HCT116 (cell line): Measurements from ENCODE around the gene ARHGAP27. TPM values are rescaled to one million over a fixed set of nuclear protein-coding genes. Genes with fewer than 3 reads are reported as not detected.

Experiments
- ATAC-seq: fragments of 200-7000 bp; cut with Tn5 transposase; 2 replicates; pipeline ENCODE4 v1.9.1; 2020; ENCODE audit warnings: mild to moderate bottlenecking, moderate library complexity
- BruUV-seq: library from RNA; stranded (reverse); fragments of 400-500 nt; replicated peaks from 2 replicates; lab custom pipeline; 2021; lab: Mats Ljungman, UMichigan
- CTCF ChIA-PET: fragments of 300-600 bp; sonication (Branson Sonifier 250); formaldehyde crosslinking; loops from one replicate; lab custom pipeline; 2021; ENCODE audit warnings: antibody characterized with exemption; lab: Charles Lee
- POLR2A ChIA-PET: fragments of 300-600, 350-600 bp; sonication (Branson Sonifier 250); formaldehyde crosslinking; loops from one replicate; lab custom pipeline; 2021; ENCODE audit warnings: antibody characterized with exemption; lab: Charles Lee
- RAD21 ChIA-PET, 2 experiments: fragments of 300-600 bp; sonication (Branson Sonifier 250); formaldehyde crosslinking; loops; one replicate each; lab custom pipeline; 2023; ENCODE audit warnings: low total read pairs in 2 of 2; ENCODE audit not compliant: uncharacterized antibody in 2 of 2, unreplicated experiment in 2 of 2, low non-redundant PET in 1 of 2; lab: Charles Lee
- DNase-seq: peaks from one replicate; pipeline ENCODE4 v3.0.0-alpha.2; 2010; ENCODE audit warnings: low read depth, low spot score
- H2AFZ ChIP-seq: fragments of 200-600 bp; shearing (Covaris generic), sonication (generic); 2 replicates; pipeline ENCODE4 v1.6.1; 2017; ENCODE audit warnings: low read depth, mixed run types, mixed read lengths, antibody characterized with exemption, low read length; ENCODE audit not compliant: poor library complexity, severe bottlenecking
- H3K27ac ChIP-seq: 2 replicates; pipeline ENCODE4 v1.5.1; 2012; ENCODE audit warnings: low read depth, low read length
- H3K27me3 ChIP-seq: fragments of 200-600 bp; sonication (generic); 2 replicates; pipeline ENCODE4 v1.6.1; 2016; ENCODE audit warnings: mixed run types, low read length, mixed read lengths; ENCODE audit not compliant: insufficient read depth
- H3K36me3 ChIP-seq, 2 experiments: fragments of 200-500 bp in 1 of 2; fragments of 200-600 bp in 1 of 2; sonication (Bioruptor generic) in 1 of 2; sonication (generic) in 1 of 2; 2 replicates each; pipeline versions ENCODE4 v1.5.1 to v1.6.1; 2014 to 2016; ENCODE audit warnings: low read length in 2 of 2, inconsistent platforms in 1 of 2, mixed read lengths in 1 of 2, mixed run types in 1 of 2; ENCODE audit not compliant: insufficient read depth in 2 of 2, control insufficient read depth in 1 of 2
- H3K4me1 ChIP-seq, 2 experiments: fragments of 200-600 bp in 1 of 2; sonication (generic) in 1 of 2; 2 replicates each; pipeline versions ENCODE4 v1.5.1 to v1.6.1; 2012 to 2017; ENCODE audit warnings: low read length in 2 of 2, inconsistent platforms in 1 of 2, mild to moderate bottlenecking in 1 of 2, mixed read lengths in 1 of 2, mixed run types in 1 of 2, moderate library complexity in 1 of 2; ENCODE audit not compliant: insufficient read depth in 2 of 2, control insufficient read depth in 1 of 2
- H3K4me2 ChIP-seq: fragments of 200-600 bp; sonication (generic); 2 replicates; pipeline ENCODE4 v1.6.1; 2017; ENCODE audit warnings: mixed run types, low read length, mixed read lengths
- H3K4me3 ChIP-seq, 2 experiments: fragments of 200-600 bp in 1 of 2; sonication (generic) in 1 of 2; replicated peaks in 1 of 2; 2 replicates each; pipeline ENCODE4 v1.5.1; 2011 to 2016; ENCODE audit warnings: low read length in 2 of 2, control low read depth in 1 of 2, low read depth in 1 of 2, mild to moderate bottlenecking in 1 of 2, mixed read lengths in 1 of 2, mixed run types in 1 of 2
- H3K79me2 ChIP-seq: fragments of 200-600 bp; sonication (generic); 2 replicates; pipeline ENCODE4 v1.6.1; 2017; ENCODE audit warnings: mild to moderate bottlenecking, mixed run types, low read length, moderate library complexity, mixed read lengths; ENCODE audit not compliant: insufficient read depth
- H3K9ac ChIP-seq: fragments of 200-600 bp; sonication (generic); 2 replicates; pipeline ENCODE4 v1.6.1; 2016; ENCODE audit warnings: low read length, mixed read lengths
- H3K9me2 ChIP-seq: fragments of 200-600 bp; sonication (generic), shearing (Covaris generic); 2 replicates; pipeline ENCODE4 v1.6.1; 2017; ENCODE audit warnings: mixed run types, mild to moderate bottlenecking, moderate library complexity; ENCODE audit not compliant: insufficient read depth
- H3K9me3 ChIP-seq, 2 experiments: fragments of 200-500 bp in 1 of 2; fragments of 200-600 bp in 1 of 2; sonication (Bioruptor generic) in 1 of 2; sonication (generic) in 1 of 2; 2 replicates each; pipeline ENCODE4 v1.6.1; 2014 to 2017; ENCODE audit warnings: low read length in 2 of 2, mixed read lengths in 2 of 2, inconsistent platforms in 1 of 2, low read depth in 1 of 2, mild to moderate bottlenecking in 1 of 2, mixed run types in 1 of 2, moderate library complexity in 1 of 2; ENCODE audit not compliant: control insufficient read depth in 1 of 2, insufficient read depth in 1 of 2
- H4K20me1 ChIP-seq: fragments of 200-600 bp; sonication (generic), shearing (Covaris generic); 2 replicates; pipeline ENCODE4 v1.6.1; 2017; ENCODE audit warnings: mixed run types, mild to moderate bottlenecking, moderate library complexity; ENCODE audit not compliant: insufficient read depth
- CBX3 ChIP-seq: IDR thresholded peaks from 2 replicates; pipeline ENCODE4 v1.6.1; 2012; ENCODE audit warnings: low read depth
- EZH2phosphoT487 ChIP-seq: fragments of 200-600 bp; IDR thresholded peaks from 2 replicates; pipeline ENCODE4 v1.6.1; 2018; ENCODE audit warnings: antibody characterized with exemption, borderline replicate concordance
- FOSL1 ChIP-seq: IDR thresholded peaks from 2 replicates; pipeline ENCODE4 v1.6.1; 2012; ENCODE audit warnings: low read depth
- POLR2A ChIP-seq: IDR thresholded peaks from 2 replicates; pipeline ENCODE4 v1.7.0; 2011; ENCODE audit warnings: borderline replicate concordance; ENCODE audit not compliant: insufficient read depth, insufficient read length; ENCODE audit errors: extremely low read depth
- RAD21 ChIP-seq: IDR thresholded peaks from 2 replicates; pipeline ENCODE4 v1.6.1; 2012; ENCODE audit warnings: low read depth, mild to moderate bottlenecking
- SP1 ChIP-seq: IDR thresholded peaks from 2 replicates; pipeline ENCODE4 v1.6.1; 2012; ENCODE audit warnings: low read depth
- SRF ChIP-seq: IDR thresholded peaks from 2 replicates; pipeline ENCODE4 v1.6.1; 2012; ENCODE audit warnings: low read depth
- TCF7L2 ChIP-seq: IDR thresholded peaks from 2 replicates; pipeline ENCODE4 v1.7.0; 2011; ENCODE audit warnings: borderline replicate concordance, inconsistent platforms; ENCODE audit not compliant: insufficient read depth, insufficient read length; ENCODE audit errors: extremely low read depth
- YY1 ChIP-seq: IDR thresholded peaks from 2 replicates; pipeline ENCODE4 v1.6.1; 2011; ENCODE audit warnings: low read length, low read depth, moderate library complexity, mild to moderate bottlenecking; ENCODE audit not compliant: insufficient replicate concordance; ENCODE audit errors: extremely low read depth
- ZFX ChIP-seq: fragments of 450-650 bp; IDR thresholded peaks from 2 replicates; pipeline ENCODE4 v1.6.1; 2017
- ZNF274 ChIP-seq: fragments of 200-500 bp; sonication (Bioruptor generic); IDR thresholded peaks from 2 replicates; pipeline ENCODE4 v1.6.1; 2014; ENCODE audit warnings: mild to moderate bottlenecking, low read depth, low read length, inconsistent platforms
- intact Hi-C: fragments of 100-400 bp; cut with micrococcal nuclease; formaldehyde crosslinking; loops from 2 replicates; pipeline ENCODE4 v1.10.0; 2022
- total RNA-seq: library from RNA; stranded (reverse); gene quantifications from one replicate; pipeline ENCODE4 v1.2.1, GENCODE V29; 2021; ENCODE audit not compliant: unreplicated experiment
- TF ChIP-seq, protein P1 (sequence below): IDR thresholded peaks from 2 replicates; pipeline ENCODE4 v1.6.1; 2012; ENCODE audit warnings: low read depth

The ARHGAP27 gene
- total RNA-seq, 1 experiment from 2014 or later: 46.7 TPM

DNA sequence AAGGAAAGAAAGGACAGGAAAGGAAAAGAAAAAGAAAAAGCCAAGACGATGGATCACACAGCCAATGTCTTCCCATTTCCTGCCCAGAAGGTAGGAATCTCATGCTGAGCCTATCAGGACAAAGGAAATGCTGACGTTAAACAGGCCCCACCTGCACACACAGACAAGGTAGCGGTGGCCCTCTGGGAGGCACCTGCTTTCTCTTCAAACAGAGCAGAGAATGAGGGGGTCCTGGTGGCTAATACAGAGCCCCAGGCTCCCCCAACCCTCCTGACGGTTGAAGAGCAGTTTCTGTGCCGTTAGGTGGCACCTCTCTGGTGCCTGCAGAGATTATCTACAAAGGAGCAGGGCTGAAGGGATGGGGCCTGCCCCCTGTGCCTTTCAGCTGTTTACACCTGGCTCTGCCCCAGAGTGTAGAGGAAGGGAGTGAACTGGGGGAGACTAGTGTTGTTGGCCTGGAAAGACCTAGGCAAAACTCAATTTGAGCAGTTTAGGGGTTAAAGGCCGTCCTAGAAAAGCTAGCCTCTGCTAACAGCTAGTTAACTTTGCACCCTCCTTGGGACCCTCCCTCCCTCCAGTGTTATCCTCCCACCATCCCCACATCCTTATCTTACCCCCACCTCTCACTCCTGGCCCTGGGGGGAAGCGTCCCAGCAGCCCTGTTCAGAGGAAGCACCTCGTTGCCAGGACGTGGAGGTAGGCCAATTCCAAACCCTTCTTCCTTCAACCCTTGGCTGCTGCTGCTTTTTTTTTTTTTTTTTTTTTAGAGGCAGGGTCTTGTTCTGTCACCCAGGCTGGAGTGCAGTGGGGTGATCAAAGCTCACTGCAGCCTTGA lies 56.3 kb downstream of the ARHGAP27 start:
- ChIA-PET POLR2A (interaction anchor here (0.9 to 1.1 kb wide), 3 partner anchors 8 to 69 kb away, joined by 3 to 4 read pairs (median 3); partner anchors contain the start of gene MAP3K14), CTCF (interaction anchor here (1.2 to 2.6 kb wide), 4 partner anchors 9 to 241 kb away, joined by 3 to 10 read pairs (median 5); partner anchors contain the start of gene ACBD4), RAD21 (no interaction called here)
- no peaks in the 10 kb centered on the region for H3K79me2 ChIP-seq
- H3K9me2 ChIP-seq: no peaks in the 10 kb centered on the region
- no peaks in the 10 kb centered on the region for H3K9me3 ChIP-seq
- DNase-seq: no peak
- no peak overlapping the region for H3K9ac ChIP-seq
- no peak for ATAC-seq
- intact Hi-C loops: no loop called here
- BruUV-seq: no TSS peak
- H3K4me2 ChIP-seq: no peak overlapping the region
- H3K4me3 ChIP-seq: no peak overlapping the region
- peaks cover 25 to 51% of the 10 kb centered on the region in 2 experiments for H3K4me1 ChIP-seq
- H2AFZ ChIP-seq: no peak overlapping the region
- no peaks in the 10 kb centered on the region for H4K20me1 ChIP-seq
- TF ChIP-seq ZFX: peak; percentile 22; the same call in 1 of the 2 replicates
- TF ChIP-seq ZNF274: no peak
- TF ChIP-seq SP1: no peak
- H3K27me3 ChIP-seq: no peaks in the 10 kb centered on the region
- no peak overlapping the region for H3K27ac ChIP-seq
- H3K36me3 ChIP-seq: no peaks in the 10 kb centered on the region

DNA sequence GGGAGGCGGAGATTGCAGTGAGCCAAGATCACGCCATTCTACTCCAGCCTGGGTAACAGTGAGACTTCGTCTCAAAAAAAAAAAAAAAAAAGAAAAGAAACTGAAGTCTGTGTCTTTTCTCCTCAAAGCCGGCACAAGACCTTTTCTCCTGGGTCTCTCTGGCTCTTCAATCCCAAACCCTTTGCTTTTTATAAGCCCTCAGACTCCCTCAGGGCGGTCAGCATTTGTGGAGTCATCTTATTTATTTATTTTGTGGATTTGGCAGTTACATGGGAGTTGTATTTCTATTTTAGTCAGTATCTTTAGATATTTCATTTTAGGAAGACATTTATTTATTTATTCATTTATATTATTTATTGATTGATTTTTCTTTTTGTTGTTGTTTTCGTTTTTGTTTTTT lies 58.2 kb downstream of the ARHGAP27 start:
- Histone ChIP-seq H3K27me3 (no peaks in the 10 kb centered on the region), H3K9me3 (no peaks in the 10 kb centered on the region), H2AFZ (no peak overlapping the region), H3K27ac (no peak overlapping the region), H3K9ac (0 out of 2 replicates have a peak overlapping the region, but pooled peaks have one; percentile 4), H3K9me2 (no peaks in the 10 kb centered on the region), H3K4me2 (no peak overlapping the region), H3K79me2 (no peaks in the 10 kb centered on the region), H4K20me1 (no peaks in the 10 kb centered on the region), H3K4me1 (peaks cover 41 to 68% of the 10 kb centered on the region in 2 experiments), H3K4me3 (no peak overlapping the region), H3K36me3 (no peaks in the 10 kb centered on the region)
- intact Hi-C loops: no loop called here
- ChIA-PET RAD21 (interaction anchor here in 1 of 2 experiments (1.0 kb wide), 1 partner anchor 97 kb away, joined by 3 read pairs; no protein-coding TSS in a partner anchor), CTCF (interaction anchor here (1.7 to 2.6 kb wide), 2 partner anchors 11 to 97 kb away, joined by 6 to 10 read pairs; no protein-coding TSS in a partner anchor), POLR2A (no interaction called here)
- DNase-seq (no peak), ATAC-seq (no peak)
- no TSS peak for BruUV-seq
- TF ChIP-seq, protein P1, sequence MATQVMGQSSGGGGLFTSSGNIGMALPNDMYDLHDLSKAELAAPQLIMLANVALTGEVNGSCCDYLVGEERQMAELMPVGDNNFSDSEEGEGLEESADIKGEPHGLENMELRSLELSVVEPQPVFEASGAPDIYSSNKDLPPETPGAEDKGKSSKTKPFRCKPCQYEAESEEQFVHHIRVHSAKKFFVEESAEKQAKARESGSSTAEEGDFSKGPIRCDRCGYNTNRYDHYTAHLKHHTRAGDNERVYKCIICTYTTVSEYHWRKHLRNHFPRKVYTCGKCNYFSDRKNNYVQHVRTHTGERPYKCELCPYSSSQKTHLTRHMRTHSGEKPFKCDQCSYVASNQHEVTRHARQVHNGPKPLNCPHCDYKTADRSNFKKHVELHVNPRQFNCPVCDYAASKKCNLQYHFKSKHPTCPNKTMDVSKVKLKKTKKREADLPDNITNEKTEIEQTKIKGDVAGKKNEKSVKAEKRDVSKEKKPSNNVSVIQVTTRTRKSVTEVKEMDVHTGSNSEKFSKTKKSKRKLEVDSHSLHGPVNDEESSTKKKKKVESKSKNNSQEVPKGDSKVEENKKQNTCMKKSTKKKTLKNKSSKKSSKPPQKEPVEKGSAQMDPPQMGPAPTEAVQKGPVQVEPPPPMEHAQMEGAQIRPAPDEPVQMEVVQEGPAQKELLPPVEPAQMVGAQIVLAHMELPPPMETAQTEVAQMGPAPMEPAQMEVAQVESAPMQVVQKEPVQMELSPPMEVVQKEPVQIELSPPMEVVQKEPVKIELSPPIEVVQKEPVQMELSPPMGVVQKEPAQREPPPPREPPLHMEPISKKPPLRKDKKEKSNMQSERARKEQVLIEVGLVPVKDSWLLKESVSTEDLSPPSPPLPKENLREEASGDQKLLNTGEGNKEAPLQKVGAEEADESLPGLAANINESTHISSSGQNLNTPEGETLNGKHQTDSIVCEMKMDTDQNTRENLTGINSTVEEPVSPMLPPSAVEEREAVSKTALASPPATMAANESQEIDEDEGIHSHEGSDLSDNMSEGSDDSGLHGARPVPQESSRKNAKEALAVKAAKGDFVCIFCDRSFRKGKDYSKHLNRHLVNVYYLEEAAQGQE: no peak
- TF ChIP-seq SRF: no peak
- TF ChIP-seq CBX3: no peak
- TF ChIP-seq FOSL1: no peak
- no peak for TF ChIP-seq ZFX
- TF ChIP-seq SP1: no peak
- TF ChIP-seq EZH2phosphoT487: no peak
- TF ChIP-seq YY1: no peak
- TF ChIP-seq TCF7L2: no peak
- TF ChIP-seq POLR2A: no peak
- TF ChIP-seq RAD21: no peak
